ENCODE measurements around the gene LCP1.

LCP1 gene

DNA sequence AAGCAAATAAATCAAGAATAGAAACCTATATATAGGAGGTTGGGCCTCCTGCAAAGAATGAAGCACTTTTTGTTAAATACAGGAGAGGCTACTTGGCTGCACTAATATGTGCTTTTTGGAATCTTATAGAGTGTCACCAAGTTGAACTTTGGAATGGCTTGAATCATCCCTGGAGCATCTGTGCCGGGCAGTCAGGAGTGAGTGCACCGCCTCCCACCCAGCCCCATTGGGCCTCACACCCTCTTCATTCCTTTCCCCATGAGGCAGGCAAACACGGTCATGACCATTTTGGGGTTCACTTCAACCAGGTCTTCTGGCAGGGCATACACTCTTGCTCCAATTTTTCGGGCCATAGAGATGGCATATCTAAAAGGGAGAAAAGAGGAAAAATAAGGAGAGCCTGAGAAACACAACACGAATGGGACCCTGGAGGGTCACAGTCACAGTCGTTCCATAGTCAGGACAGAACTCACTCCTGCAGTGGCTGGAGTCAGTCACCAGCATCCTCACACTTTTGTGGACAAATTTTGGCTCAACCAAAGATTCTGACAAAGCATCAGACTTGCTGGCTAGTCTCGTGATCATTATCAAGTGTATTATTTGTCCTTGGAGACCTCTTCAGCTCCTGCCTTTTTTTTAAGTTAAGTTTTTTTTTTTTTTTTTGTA lies 54.5 kb downstream of the LCP1 start:
- no peak for DNase-seq (ENCODE audit: low read depth in 2 of 2)

DNA sequence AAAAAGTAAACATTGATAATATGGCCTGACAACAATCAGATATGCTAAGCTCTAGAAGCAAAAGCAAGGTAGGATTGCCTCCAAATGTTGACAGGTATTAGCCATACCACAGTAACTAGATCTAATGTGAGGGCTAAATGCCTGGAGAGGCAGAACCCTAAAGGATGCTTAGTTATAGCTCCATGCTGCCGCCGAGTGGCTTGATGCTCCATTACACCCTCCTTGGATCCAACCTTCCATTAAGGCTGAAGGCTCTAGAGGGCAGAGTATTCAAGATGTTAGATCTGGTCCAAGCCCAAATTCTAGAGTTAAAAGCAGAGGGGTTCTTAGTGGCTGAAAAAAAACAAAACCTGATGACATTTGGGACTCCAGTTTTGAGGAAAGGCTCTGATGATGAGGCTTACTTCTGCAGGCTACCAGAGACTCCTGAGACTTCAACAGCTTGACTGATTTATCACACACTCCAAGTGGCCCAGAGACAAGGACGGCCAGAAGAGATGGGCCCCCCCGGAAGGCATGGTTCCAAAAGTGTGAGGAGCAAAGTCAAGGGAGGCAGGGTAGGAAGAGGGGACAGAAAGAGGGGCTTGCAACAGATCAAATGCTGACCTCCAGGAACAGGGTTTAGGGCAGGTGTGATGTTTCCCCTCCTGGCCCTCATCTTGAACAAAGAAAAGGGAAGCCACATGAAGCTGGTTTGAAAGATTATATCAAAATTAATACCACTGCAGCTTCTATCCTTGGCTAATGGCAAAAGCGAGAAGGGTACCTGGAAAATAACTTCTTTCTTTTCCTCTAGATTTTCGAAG lies 55.2 kb downstream of the LCP1 start:
- peak; percentile 48 to 54 for DNase-seq (ENCODE audit: low read depth in 2 of 2)

DNA sequence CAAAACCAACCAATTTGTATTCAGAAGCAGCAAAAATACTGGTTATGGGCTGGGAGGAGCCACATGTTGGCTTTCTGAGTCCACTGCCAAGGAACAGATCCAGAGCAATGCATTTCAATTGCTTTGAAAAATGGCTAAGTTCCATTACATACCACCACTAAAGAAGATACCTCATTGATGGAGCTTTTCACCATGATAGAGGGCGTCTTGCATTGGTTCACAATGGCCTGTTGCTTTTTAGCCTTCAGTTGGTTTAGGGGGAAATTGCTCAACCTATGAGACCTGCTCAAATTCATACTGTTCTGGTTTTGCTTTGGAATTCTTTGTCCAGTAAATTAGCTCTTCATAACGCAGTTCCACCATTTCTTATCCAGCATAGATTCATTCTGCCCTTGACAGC lies 55.9 kb downstream of the LCP1 start:
- no peak for DNase-seq (ENCODE audit: low read depth in 2 of 2)

DNA sequence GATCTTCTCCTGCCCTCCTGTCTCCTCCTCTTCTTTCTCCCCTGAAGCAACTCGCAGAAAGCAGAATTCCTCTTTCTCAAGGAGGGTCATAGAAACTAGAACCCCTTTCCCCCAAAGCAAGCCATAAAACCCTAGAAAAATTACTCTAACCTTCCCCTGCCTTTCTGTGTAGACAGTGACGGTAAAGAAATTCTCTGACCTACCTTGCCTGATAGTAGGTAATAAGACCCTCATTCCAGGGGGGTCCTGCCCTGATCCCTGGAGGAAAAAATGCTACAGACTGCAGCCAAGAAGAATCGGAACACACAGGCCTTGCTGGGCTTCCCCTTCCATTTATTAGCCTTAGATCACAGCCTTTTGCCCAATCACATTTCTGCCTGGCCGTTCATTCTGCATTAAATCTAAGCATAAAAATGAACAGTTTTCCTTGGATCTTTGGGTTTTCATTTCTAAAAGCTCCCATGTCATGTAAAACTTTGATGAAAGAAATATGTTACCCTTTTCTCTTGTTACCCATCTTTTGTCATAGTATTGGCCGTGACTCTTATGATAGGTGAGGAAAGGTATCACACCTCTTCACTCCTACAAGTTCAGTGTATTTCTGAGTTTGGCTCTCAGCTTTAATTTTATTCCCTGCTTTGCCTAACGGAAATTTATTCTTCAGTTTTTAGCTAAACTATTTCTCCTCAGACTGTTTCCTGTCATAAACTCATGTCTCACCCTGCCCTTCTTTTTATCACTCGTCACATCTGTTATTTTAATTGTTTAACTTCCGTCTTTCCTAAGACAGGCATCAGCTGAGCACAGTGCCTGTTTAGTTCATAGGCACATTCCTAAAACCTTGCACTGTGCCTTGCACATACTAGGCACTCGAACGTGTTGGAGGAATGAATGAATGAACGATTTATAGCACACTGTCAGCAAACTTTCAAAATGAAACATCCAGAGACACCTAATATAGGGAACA lies 56.7 kb downstream of the LCP1 start:
- DNase-seq (ENCODE audit: low read depth in 2 of 2), result no peak

DNA sequence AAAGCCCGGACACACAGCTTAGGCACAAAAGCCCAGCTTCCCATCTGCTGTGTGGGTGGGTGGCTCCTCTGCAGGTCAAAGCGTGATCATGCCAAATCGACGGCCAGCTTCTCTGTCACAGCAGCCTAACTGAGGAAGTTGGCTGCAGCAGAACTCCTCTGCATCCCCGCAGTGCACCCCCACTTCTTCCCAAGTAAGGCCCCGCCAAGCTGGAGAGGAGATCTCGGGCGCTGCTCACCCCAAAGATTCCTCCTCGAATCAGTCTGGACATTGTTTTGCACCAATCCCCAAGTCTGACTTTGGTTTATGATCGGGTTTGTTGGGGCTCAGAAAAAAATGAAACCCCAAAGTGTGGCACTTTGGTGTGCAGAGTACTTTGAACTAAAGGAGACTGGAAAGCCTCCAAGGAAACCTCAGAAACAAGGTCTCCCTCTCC lies 57.4 kb downstream of the LCP1 start:
- DNase-seq (ENCODE audit: low read depth in 2 of 2), result no peak

DNA sequence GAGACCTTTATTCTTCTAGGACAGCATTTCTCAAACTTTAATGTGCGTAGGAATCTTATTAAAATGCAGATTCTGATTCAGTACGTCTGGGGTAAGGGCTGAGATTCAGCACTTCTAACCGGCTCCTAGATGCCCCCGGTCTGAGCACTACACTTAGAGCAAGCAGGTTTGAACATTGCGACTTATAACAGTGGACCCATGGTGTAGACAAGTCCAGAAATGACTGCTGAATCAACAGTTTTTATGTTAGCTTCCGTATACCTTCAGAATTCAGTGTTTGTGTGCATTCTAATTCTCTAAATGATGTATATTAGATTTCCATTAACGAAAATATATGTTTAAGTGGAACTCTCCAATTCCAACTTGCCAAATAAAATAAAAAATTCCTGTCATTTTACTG lies 59.7 kb downstream of the LCP1 start:
- DNase-seq (ENCODE audit: low read depth in 2 of 2), result no peak

DNA sequence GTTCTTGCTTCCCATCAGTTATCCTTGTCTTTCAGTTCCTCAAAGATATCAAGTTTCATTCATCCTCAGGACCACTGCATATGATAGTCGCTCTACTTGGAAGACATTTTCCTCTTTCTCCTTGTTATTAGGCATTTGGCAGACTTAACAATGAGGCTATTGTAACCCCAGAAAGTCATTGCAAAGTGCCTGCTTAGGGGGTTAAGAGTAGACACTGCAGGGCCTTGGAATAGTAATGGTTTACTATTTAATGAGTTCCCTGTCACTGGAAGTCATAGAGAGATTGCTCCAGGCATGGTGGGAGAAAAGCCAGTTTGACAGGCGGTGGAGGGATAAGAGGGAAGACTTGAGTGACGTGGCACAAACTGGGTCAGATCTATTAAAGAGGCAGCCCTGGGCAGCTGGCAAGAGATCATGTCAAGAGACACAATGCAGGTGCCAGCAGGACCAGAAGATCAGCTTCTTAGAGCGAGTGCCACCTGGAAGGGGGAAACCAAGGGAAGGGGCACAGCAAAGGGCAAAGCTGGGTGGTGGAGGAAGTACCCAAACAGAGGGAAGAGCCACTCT lies 60.3 kb downstream of the LCP1 start:
- no peak for DNase-seq (ENCODE audit: low read depth in 2 of 2)

DNA sequence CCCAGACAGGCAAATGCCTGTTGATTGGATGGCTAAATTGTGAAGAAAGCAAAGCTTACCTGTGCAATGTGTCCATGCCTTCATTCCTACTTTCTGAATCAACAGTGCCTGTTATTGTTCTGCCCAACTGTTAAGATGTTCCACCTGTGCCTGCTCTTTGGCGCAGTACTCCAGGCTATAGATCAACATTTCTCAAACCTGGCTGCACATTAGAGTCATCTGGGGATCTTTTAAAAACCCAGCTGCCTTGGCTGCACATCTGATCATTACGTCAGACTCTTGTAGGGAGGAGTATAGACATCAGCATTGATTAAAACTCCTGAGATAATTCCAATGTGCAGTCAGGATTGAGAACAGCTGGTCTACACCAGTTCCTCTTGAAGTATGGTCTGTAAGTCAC lies 60.9 kb downstream of the LCP1 start:
- no peak for DNase-seq (ENCODE audit: low read depth in 2 of 2)

DNA sequence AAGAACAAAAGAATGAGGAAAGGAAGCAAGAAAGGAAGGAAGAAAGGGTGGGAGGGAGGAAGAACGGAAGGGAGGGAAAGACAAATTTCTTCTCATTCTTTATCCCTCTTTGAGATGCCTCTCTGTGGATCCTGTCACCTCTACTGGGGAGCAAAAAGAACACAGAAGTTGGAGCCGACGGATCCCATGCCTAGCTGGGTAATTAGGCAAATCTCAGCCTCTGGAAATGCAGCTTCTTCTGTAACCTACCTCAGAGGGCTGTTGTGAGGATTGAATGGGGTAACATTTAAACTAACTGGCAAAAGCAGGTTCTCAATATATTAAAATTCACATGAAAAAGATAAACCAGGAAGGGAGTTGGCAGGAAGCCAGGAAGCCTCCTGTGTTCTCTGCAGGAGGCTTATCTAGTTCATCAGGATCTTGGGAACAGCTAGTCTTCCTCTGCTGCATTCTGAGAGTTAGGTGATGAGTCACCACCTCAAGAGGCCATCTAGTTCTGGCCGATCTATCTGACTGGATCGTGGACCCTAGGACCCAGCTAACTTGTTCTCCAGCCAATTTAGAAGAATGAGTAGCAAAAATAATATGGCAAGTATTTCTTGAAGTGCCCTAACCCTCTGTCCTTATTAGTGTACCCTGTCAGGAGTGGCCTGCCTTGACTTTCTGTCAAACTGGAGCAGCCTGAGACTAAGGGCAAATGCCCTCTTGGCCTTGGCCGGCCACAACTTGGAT lies 61.9 kb downstream of the LCP1 start:
- no peak for DNase-seq (ENCODE audit: low read depth in 2 of 2)

DNA sequence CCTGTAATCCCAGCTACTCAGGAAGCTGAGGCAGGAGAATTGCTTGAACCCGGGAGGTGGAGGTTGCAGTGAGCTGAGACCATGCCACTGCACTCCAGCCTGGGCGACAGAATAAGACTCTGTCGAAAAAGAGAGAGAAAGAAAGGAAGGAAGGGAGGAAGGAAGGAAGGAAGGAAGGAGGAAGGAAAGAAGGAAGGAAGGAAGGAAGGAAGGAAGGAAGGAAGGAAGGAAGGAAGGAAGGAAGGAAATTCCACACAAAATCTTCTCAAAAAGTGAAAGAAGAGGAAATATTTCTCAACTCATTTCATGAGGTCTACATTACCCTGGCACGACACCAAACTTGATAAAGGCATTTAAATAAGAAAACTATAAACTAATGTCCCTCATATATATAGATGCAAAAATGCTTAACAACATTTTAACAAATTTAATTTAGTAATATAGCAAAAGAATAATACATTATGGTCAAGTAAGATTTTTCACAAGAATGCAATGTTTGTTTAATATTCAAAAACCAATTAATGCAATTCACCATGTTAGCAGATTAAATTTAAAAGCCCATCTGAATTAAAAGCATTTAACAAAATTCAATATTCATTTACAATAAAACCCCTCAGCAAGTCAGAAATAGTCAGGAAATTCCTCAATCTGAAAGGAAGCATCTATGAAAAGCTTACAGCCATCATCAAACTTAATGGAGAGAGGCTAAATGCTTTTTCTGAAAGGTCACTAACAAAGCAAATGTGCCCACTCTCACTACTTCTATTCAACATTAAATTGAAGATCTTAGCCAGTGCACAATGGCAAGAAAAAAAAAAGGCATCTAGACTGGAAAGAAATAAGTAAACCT lies 65.1 kb downstream of the LCP1 start:
- DNase-seq (ENCODE audit: low read depth in 2 of 2), result no peak

DNA sequence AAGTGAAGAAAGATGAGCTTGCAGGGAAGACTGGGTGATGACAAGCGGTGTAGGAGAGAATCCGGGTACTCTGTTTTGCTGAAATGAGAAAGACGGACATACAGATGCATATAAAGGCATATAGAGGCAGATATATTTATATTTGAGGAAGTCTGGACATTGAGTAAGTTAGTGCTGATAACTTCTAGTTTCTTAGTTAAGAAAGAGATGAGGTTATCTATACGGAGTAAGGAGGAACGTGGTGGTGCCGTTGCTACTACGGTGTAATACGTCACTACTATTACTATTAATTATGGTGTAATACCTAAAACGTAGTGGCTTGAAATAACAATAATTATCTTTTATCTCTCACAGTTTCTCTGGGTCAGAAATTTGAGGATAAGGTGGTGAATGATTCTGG lies 67.4 kb downstream of the LCP1 start:
- DNase-seq (ENCODE audit: low read depth in 2 of 2), result no peak

DNA sequence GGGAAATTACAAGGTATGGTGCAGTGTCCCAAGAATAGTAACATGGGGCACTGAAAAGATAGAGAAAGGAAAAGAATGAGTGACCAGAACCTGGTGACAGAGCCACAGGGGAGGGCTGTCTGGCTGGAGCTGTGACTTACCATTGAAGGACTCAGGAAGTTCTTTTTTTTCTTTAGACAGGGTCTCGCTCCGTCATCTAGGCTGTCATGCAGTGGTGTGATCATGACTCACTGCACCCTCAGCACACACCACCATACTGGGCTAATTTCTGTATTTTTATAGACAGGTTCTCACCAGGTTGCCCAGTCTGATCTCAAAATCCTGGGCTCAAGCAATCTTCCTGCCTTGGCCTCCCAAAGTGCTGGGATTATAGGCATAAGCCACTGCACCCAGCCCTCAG lies 68.4 kb downstream of the LCP1 start:
- no peak for DNase-seq (ENCODE audit: low read depth in 2 of 2)

DNA sequence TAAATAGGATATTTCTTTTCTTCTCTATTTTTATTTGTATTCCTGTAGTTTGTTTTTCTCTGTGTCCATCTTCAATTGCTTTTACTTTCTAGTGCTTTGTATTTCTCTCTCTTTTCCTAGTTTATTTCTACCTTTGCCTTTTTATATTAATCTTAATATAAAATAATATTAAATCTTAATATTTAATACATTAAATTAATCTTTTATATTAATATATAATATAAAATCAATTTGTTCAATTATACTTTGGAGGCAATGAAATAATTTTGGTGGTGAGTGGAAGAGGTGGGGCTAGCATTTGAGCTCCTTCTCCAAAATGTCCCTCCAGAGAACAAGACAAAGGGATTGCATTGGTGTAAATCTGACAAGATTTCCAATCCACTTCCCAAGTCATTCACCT lies 70.8 kb downstream of the LCP1 start:
- DNase-seq (ENCODE audit: low read depth in 2 of 2), result no peak

DNA sequence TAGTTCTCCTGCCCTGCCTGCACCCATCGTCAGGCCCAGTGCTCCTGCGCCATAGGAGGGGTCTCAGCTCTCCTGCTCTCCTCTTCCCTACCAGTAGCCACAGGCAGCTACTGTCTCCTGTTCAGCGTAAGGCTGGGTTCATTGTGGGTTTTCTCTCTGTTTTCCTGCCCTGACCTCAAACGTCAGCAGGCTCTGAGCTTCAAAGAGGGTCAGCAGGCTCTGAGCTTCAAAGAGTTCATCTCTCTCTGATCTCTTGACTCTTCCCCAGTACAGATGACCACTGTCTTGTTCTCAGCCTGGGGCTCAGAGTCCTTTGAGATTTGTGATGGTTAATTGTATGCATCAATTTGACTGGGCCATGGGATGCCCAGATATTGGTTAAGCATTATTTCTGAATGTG lies 72.5 kb downstream of the LCP1 start:
- DNase-seq (ENCODE audit: low read depth in 2 of 2), result no peak

DNA sequence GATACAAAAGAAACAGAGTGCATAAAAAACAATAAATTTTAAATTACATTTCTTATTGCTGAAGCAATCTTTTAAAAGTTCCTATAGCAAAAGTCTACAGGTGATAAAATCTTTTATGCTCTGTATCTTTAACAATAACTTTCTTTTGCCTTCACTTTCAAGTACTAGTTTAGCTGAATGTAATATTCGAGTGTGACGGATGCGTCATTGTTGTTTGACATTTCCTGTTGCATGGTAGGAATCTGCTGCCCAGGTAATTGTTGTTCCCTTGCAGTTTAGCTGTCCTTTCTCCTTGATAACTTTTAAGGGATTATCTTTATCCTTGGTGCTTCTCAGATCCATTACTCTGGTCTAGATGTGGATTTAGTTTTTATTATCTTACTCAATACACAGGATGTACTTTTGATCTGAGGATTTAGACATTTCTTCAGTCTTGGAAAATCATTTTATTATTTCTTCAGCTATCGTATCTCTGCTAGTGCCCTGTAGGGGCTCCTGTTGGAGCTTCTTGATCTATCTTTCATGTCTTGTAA lies 75.1 kb downstream of the LCP1 start:
- no peak for DNase-seq (ENCODE audit: low read depth in 2 of 2)

DNA sequence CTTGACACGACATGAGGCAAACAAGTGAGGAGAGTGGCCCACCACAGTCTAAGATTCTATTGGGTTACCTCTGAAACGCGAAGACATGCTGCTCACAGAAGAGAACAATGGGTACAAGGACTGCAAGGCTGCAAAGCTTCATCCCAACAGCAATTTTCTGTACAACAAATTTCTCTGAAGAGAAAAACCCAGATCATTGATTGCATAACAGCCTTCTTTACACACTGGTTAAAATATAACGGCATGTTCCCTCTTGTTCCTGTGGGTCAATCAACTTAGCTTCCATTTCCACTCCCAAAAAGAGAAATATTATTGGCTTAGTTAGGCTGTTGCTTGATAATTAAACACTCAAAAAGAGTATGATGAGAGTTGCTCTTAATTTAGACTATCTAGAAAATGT lies 77.1 kb downstream of the LCP1 start, which contains the start of gene CPB2:
CPB2 (minus strand) TSS at position 166 of the 400 bp plus-strand sequence; CDS start at position 142, 24 bp downstream.
- no peak for DNase-seq (ENCODE audit: low read depth in 2 of 2)

DNA sequence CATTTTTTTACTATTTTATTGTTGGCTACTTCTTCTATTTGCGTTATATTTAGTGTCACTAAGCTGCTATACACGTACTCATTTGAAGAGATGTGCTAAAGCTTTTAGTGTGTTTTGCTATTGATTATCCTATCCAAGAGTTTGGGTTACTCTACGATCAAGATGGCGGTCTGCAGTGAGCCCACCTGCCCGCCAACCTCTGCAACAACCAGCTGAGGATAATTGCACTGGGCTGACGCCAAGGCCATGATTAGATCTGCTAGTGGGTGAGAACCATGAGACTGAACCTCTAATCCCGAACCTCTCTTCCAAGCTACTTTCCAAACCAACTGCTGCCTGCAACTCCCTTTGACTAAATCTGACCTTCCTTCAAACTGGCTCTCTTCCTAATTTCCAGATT lies 78.9 kb downstream of the LCP1 start:
- no peak for DNase-seq (ENCODE audit: low read depth in 2 of 2)

DNA sequence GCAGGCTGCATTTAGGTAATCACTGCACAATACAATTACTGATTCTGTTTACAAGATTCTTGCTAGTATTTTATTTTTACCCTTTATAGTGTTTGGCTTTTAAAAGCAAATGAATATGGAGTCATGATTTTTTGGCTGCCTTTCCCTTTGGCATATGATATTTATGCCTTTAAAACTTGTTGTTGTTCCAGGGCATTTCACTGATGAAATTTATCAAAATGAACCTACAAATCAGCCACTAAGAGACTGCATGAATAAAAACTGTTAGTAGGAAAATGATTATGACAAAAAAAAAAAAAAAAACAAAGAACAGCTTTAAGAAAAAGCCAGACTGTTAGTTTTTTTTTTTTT lies 79.7 kb downstream of the LCP1 start:
- DNase-seq (ENCODE audit: low read depth in 2 of 2), result no peak

DNA sequence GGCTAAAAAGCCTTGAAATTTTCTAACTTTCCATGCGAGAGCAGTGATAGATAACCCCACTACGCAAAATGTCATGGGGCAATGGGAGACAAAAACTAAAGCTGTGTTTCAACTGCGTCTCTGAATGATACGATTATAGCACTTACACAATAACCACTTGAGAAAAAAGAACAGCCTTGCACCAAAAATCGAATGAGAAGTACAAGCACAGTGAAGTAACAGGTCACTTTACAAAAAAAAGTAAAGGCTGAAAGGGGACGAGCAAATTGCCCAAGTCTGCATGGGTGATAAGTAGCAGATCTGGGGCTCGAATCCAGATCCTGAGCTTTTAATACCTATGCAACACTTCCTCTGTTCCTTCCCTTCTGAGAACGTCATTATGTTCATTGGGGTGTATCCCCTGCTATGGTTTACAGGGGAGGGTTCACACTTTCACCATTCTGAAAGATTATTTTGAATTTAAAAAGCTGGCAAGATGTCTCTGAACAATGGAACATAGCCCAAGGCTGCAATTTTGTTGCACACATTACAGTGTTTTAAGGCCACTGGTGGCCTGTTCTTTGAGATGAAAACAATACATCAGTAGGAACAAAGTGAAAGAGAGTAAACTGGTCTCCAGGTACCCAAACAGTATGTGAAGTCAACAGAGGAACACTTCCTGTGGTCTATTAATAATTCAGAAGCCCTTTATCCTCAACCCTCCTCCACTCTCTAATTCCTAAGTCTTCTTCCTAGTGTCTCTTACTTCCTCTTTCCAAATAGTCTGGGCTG lies 80.3 kb downstream of the LCP1 start:
- DNase-seq (ENCODE audit: low read depth in 2 of 2), result no peak

Measured in activated CD4-positive, alpha-beta T cell treated with anti-CD3 and anti-CD28 coated beads for 24 hours (primary cell).